ENCODE data around the gene NSMCE1.
"Not testable (repeated sequence)": the region's sequence is repeated elsewhere in the genome, so short reads cannot be mapped to it uniquely, and the experiment has no call there.

NSMCE1 gene

DNA sequence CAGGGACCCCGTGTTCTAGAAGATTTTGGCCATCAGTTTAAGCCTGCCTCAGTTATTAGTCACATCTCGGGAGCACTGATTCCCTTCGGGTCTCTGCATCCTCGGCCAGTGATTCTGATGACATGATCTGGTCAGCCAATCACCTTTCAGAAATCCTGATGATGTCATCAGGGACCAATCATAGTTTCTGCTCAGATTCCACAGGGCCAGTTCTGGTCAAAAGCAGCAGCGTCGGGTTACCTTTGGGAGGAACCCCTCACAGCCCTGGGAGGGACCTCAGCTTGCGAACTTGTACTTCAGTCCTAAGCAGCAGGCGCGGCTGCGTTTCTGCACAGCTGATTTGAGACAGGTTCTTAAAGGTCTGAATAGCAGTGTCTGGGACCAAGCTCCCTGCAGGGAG is 51.3 kb downstream of the NSMCE1 start:
- Mint-ChIP-seq H3K9me3 (no peaks in the 10 kb centered on the region), H3K27me3 (no peaks in the 10 kb centered on the region), H3K36me3 (ENCODE audit: low read depth) (peaks cover 15% of the 10 kb centered on the region), H3K4me3 (no peak overlapping the region), H3K27ac (no peak overlapping the region), H3K4me1 (ENCODE audit: low read depth) (no peaks in the 10 kb centered on the region)

DNA sequence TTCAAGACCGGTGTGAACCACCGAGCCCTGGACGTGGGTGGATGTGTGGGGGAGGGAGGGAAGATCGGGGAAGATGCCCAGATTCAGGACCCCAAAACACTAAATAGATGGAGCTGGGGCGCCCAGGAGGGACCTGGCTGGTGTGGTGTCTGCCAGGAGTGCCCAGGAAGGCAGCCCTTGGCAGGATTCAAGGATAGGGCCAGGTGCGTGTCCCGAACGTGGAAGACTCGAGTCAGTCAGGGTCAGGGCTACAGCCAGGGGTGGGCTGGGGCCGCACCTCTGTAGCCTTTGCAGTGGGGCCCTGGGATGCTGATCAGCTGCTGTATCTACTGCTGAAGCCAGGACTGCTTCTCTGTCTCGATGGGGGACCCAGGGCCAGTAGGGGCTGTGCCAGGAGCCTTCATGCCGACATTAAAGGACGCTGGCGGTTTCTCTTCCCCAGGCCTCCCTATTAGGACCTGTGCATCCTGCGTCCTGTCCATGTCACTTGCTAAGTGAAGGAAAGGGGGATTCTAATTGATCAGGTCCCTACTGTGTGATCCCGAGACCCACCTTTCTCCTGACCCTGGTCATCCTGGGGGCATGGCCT is 52.2 kb downstream of the NSMCE1 start:
- Mint-ChIP-seq H3K4me1 (ENCODE audit: low read depth) (peaks cover under 1% of the 10 kb centered on the region), H3K27ac (peak overlapping the region; percentile 45), H3K27me3 (no peaks in the 10 kb centered on the region), H3K4me3 (no peak overlapping the region), H3K36me3 (ENCODE audit: low read depth) (peaks cover 15% of the 10 kb centered on the region), H3K9me3 (no peaks in the 10 kb centered on the region)

DNA sequence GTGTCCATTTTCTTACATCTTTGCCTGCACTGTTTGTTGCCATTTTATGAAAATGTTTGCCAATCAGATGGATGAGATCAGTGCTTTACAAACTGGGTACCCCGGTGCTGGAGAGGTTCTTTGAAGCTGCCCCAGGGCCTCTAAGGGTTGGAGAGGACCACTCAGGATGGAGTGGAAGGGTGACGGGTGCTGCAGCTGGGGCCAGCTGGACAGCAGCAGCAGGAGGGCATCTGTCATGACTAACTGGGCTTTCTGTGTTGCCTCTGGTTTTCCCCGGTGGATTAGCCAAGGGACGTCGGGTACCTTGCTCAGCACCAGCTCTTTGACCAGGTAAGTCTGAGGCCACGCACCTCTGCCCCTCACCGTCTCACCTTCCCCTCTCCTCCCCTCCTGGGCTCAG is 52.9 kb downstream of the NSMCE1 start:
- Mint-ChIP-seq H3K4me3 (no peak overlapping the region), H3K27ac (no peak overlapping the region), H3K36me3 (ENCODE audit: low read depth) (peaks cover 15% of the 10 kb centered on the region), H3K4me1 (ENCODE audit: low read depth) (peaks cover 8% of the 10 kb centered on the region), H3K9me3 (no peaks in the 10 kb centered on the region), H3K27me3 (no peaks in the 10 kb centered on the region)

DNA sequence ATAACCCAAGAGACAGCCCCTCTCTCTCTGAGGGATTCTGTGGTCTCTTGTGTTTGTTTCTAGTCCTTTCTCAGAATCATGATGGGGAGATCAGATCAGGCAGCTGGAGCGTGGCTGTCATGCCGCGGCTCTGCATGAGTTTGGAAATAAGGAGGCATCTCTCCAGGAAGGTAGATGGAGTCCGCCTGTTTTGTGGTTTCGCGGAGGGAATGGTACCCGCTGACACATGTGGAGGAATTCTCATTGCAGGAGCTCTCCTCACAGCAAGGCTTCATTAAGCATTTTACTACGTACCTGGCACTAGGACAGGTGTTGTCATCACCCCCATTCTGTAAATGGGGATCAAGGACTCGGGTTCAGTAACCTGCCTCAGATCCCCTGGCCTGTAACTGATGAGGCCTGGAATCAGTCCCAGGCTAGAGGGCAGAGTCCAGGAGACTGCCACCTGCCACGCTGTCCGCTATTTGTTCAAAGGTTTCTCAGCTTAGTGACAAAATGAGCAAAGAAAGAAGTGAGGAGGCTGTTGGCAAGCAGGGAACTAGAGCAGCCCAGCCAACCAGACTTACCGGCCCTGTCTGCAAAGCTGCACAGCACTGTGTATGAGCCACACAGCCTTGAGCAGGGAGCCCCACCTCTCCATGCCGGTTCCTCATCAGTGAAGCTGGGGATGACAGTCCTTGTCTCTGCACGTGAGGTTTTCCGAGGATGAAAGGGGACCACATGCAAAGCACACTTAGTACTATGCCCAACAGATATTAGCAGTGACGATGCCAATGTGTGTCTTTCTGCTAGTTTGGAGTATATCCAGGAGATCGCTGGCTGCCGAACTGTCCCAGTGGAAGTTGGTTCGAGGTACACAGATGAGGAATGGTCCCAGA is 54.2 kb downstream of the NSMCE1 start:
- Mint-ChIP-seq H3K9me3 (no peaks in the 10 kb centered on the region), H3K4me1 (ENCODE audit: low read depth) (peaks cover 9% of the 10 kb centered on the region), H3K4me3 (no peak overlapping the region), H3K36me3 (ENCODE audit: low read depth) (peaks cover 15% of the 10 kb centered on the region), H3K27me3 (no peaks in the 10 kb centered on the region), H3K27ac (no peak overlapping the region)

DNA sequence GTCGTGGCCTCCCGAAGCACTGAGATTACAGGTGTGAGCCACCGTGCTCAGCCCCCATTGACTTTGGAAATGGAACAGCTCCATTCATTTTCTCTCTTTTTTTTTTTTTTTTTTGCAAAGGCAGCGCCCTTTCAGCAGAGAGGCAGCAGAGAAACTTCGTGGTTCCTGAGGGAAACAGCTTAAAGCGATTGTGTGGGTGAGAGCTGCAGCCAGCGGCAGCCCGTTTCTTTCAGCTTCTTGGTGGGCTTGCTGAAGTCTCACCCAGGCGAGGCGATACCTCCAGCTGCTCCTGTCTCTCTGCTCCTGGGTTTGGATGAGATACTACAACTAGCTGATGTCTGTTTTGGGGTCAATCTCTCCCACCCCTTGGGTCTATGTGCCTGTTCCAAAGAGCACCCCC is 57.5 kb downstream of the NSMCE1 start:
- Mint-ChIP-seq H3K4me3 (no peak overlapping the region), H3K27me3 (no peaks in the 10 kb centered on the region), H3K9me3 (no peaks in the 10 kb centered on the region), H3K36me3 (ENCODE audit: low read depth) (peaks cover 15% of the 10 kb centered on the region), H3K27ac (peak overlapping the region; percentile 52), H3K4me1 (ENCODE audit: low read depth) (peaks cover 14% of the 10 kb centered on the region)

DNA sequence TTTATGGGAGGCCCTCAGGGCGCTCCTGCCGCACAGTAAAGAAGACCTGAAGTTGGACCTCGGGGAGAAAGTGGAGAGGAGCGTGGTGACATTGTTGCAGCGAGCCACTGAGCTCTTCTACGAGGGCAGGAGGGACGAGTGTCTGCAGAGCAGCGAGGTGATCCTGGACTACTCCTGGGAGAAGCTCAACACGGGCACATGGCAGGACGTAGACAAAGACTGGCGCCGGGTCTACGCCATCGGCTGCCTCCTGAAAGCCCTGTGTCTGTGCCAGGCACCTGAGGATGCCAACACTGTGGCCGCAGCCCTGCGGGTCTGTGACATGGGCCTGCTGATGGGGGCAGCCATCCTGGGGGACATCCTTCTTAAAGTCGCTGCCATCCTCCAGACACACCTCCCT is 58.4 kb downstream of the NSMCE1 start:
- H3K4me1 Mint-ChIP-seq (ENCODE audit: low read depth): peaks cover 17% of the 10 kb centered on the region
- no peak overlapping the region for H3K4me3 Mint-ChIP-seq
- H3K9me3 Mint-ChIP-seq: no peaks in the 10 kb centered on the region
- no peaks in the 10 kb centered on the region for H3K27me3 Mint-ChIP-seq
- peaks cover 15% of the 10 kb centered on the region for H3K36me3 Mint-ChIP-seq (ENCODE audit: low read depth)
- no peak overlapping the region for H3K27ac Mint-ChIP-seq

DNA sequence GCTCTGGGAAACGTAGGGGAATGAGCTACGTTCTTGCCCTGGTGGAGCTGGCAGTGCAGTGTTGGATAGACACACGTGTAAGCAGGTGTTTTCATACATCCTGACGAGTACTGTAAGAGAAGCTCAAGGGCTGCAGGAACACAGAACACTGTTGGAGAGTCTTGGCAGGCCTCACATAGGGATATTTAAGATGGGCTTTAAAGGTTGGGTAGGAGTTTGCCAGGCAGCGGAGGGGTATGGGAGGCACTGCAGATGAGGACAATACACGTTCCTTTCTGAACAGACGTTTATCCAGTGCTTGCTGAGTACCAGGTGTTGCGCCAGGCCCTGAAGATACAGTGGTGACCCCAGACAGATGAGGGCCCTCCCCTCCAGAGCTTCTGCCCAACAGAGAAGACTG is 59.0 kb downstream of the NSMCE1 start:
- Mint-ChIP-seq H3K9me3 (no peaks in the 10 kb centered on the region), H3K36me3 (ENCODE audit: low read depth) (peaks cover 11% of the 10 kb centered on the region), H3K4me3 (no peak overlapping the region), H3K27ac (no peak overlapping the region), H3K4me1 (ENCODE audit: low read depth) (peaks cover 21% of the 10 kb centered on the region), H3K27me3 (no peaks in the 10 kb centered on the region)

DNA sequence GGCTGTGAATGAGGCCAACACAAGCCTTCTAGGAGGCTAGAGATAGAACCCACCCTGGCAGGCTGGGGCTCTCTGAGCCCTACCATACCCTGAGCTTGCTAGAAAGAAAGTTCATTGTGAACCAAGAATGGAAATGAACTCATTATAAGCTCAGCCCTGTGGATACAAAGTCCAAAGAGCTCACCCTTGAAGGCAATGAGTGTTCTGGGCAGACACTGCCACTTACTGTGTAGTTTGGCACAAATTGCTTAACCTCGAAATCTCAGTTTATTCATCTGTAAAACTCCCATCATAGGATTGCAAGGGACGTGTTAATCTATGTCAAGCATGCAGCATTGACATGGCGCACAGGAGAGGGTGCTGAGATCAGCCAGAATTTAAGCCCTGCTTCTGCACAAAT is 59.8 kb downstream of the NSMCE1 start:
- H3K4me3 Mint-ChIP-seq: no peak overlapping the region
- no peaks in the 10 kb centered on the region for H3K27me3 Mint-ChIP-seq
- no peaks in the 10 kb centered on the region for H3K9me3 Mint-ChIP-seq
- peaks cover 7% of the 10 kb centered on the region for H3K36me3 Mint-ChIP-seq (ENCODE audit: low read depth)
- H3K4me1 Mint-ChIP-seq (ENCODE audit: low read depth): peaks cover 29% of the 10 kb centered on the region
- H3K27ac Mint-ChIP-seq: no peak overlapping the region

DNA sequence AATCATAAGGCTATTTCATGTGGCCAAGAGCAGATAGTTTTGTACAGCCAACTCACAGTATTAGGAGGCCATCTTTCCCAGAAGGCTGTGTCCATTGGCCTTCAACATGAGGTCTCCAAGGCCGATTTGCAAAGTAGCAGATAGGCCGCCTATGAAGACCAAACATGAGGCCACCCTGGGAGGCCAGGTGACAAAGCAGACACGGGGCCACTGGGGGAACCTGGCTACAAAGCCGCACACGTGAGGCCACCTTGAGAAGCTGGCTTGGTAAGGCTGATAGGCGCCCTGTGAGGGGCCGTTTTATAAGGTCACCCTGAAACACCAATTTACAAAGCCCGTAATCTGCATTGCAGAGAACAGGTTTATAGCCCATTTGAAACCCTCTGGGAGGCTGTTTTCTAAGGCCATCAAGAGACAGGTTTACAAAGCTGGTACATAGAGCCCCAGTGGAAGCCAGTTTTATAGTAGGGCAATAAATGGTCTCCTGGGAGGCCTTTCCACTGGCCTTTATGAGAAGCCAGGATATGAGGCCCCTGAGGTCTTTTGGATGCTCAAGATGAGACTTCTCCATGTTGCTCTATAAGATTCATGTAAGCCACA is 60.4 kb downstream of the NSMCE1 start:
- Mint-ChIP-seq H3K9me3 (no peaks in the 10 kb centered on the region), H3K4me1 (ENCODE audit: low read depth) (peaks cover 35% of the 10 kb centered on the region), H3K27me3 (no peaks in the 10 kb centered on the region), H3K4me3 (no peak overlapping the region), H3K27ac (no peak overlapping the region), H3K36me3 (ENCODE audit: low read depth) (peaks cover 5% of the 10 kb centered on the region)

DNA sequence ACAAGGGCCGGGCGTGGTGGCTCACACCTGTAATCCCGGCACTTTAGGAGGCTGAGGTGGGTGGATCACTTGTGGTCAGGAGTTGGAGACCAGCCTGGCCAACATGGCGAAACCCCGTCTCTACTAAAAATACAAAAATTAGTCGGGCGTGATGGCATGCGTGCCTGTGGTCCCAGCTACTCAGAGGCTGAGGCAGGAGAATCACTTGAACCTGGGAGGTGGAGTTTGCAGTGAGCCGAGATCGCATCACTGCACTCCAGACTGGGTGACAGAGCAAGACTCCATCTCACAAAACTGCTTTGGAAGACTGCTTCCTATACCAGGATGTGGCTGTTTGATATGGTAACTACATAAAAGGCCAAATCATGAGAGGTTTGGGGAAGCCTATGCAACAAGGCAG is 61.5 kb downstream of the NSMCE1 start:
- not testable (repeated sequence) for H3K36me3 Mint-ChIP-seq (ENCODE audit: low read depth); H3K27me3 Mint-ChIP-seq; H3K4me3 Mint-ChIP-seq; H3K27ac Mint-ChIP-seq; H3K9me3 Mint-ChIP-seq
- H3K4me1 Mint-ChIP-seq (ENCODE audit: low read depth): peaks cover 46% of the 10 kb centered on the region

DNA sequence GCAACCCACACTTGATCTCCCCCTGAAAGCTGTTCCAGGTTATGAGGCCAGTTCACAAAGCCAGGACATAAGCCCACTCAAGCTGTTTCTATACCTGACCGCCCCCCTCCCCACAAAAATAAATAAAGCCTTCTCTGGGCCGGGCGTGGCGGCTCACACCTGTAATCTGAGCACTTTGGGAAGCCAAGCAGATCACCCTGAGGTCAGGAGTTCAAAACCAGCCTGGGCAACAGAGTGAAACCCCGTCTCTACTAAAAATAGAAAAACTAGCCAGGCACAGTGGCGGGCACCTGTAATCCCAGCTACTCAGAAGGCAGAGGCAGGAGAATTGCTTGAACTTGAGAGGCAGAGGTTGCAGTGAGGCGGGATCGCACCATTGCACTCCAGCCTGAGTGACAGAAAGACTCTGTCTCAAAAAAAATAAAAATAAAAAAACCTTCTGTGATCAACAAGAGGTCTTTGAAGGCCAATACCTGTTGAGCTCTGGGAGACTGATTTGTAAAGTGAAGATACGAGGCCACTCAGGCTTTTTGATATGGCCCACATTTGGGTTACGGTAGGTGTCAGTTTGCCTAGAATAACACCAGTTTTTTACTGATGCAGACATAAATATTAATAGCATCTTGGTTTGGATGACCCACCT is 63.0 kb downstream of the NSMCE1 start:
- Mint-ChIP-seq H3K4me1 (ENCODE audit: low read depth) (peaks cover 50% of the 10 kb centered on the region), H3K36me3 (ENCODE audit: low read depth) (peaks cover 4% of the 10 kb centered on the region), H3K9me3 (no peaks in the 10 kb centered on the region), H3K4me3 (no peak overlapping the region), H3K27ac (no peak overlapping the region), H3K27me3 (no peaks in the 10 kb centered on the region)

DNA sequence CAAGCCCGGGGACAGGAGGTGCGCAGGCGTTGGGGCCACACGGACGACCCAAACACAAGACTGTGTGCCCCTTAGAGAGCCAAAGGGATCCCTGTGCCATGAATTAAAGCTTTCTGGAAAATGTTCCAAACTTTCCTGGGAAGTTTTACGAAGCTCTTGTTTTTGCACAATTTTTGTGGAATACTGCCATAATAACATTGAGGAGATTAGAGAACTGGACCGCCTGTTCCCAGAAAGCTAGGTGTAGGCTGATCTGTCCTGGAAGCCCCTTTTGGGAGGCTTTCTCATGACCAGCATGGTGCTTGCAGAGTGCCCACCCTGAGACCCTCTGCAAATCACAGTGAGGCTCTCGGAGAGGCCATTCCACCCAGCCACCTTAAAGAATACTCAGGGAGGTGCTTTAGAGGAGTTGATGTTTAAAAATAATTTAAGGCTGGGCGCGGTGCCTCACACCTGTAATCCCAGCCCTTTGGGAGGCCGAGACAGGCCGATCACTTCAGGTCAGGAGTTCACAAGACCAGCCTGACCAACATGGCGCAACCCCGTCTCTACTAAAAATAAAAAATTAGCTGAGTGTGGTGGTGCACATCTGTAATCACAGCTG is 64.2 kb downstream of the NSMCE1 start:
- H3K27me3 Mint-ChIP-seq: no peaks in the 10 kb centered on the region
- no peaks in the 10 kb centered on the region for H3K9me3 Mint-ChIP-seq
- H3K4me1 Mint-ChIP-seq (ENCODE audit: low read depth): peaks cover 61% of the 10 kb centered on the region
- H3K36me3 Mint-ChIP-seq (ENCODE audit: low read depth): peaks cover 4% of the 10 kb centered on the region
- peak overlapping the region; percentile 98 for H3K4me3 Mint-ChIP-seq
- peak overlapping the region; percentile 100 for H3K27ac Mint-ChIP-seq

DNA sequence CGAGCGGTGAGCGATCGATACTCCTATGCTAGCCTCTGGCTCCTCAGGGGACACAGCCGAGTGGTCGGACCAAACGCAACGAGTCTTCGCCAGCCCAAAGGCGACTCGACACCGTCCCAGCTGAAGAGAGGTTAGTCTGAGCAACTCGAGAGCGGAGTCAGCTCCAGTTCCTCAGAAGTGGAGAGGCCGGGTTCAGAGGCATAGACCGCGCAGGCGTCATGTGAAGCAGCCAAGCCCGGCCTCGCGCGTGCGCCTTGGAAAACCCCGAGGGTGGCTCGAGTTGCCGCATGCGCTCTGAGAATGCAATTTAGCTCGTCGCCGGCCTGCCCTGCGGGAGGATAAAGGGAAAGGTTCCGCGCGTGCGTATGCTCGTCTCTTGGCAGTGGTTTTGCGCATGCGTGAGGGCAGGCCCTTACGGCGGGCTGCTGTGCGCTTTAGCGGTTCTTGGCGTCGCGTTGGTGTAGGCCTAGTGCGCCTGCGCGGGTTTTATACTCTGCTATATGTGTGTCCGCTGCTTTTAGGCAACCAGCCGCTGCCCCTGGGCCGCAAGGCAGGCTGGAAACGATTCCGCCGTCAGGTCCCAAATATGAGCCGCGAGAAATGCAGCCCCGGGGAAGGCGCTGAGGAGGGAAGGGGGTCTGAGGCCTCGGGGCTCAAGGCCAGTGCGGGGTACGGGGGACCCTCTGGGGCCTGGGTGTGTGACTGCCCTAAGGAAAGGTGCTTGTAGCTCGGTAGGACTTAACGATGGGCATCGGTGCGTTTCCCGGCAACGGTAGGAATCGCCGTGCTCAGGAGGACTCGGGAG is 64.9 kb downstream of the NSMCE1 start, which contains the start of gene KDM8:
TSS of gene KDM8 (plus strand) at position 20 of the 805 bp plus-strand sequence. CDS start 6,598 bp downstream, outside the sequence.
- H3K9me3 Mint-ChIP-seq: no peaks in the 10 kb centered on the region
- H3K36me3 Mint-ChIP-seq (ENCODE audit: low read depth): peaks cover 4% of the 10 kb centered on the region
- peak within 1 kb of the TSS; percentile 98 for H3K4me3 Mint-ChIP-seq
- no peaks in the 10 kb centered on the region for H3K27me3 Mint-ChIP-seq
- peaks cover 68% of the 10 kb centered on the region for H3K4me1 Mint-ChIP-seq (ENCODE audit: low read depth)
- H3K27ac Mint-ChIP-seq: peak within 1 kb of the TSS; percentile 100

DNA sequence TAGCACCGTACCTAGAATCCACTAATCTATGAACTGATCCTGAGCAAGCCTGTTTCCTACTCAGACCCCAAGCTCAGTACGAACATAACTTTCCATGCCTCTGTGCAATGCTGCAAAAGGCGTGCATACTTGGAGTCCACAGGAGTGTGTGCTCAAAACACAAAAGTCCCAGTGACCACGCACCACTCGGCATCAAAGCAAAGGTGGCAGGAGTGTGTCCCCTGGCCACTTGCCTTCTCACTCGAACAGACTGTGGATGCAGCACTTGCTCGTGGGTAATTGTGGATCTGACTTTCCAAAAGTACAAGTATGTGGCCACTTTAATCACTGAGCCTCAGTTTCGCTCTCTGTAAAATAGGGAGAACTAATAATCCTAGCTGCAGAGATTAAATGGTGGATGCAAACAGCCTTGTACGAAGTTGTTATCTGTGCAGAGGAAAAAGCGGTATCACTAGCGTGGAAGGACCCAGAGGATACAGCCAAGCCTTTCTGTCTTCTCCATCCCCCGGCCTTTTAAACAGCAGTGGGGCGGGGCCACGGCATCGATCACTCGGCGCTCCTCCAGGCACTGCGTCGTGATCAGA is 65.6 kb downstream of the NSMCE1 start:
- no peaks in the 10 kb centered on the region for H3K9me3 Mint-ChIP-seq
- H3K4me3 Mint-ChIP-seq: peak overlapping the region; percentile 98
- no peaks in the 10 kb centered on the region for H3K27me3 Mint-ChIP-seq
- peaks cover 4% of the 10 kb centered on the region for H3K36me3 Mint-ChIP-seq (ENCODE audit: low read depth)
- H3K27ac Mint-ChIP-seq: peak overlapping the region; percentile 100
- H3K4me1 Mint-ChIP-seq (ENCODE audit: low read depth): peaks cover 75% of the 10 kb centered on the region

All from stimulated activated naive CD8-positive, alpha-beta T cell treated with anti-CD3 and anti-CD28 coated beads, Interleukin-15, Interleukin-2, amounts not matched to agents 100 ng/mL and 50 ng/mL, for 24 hours (primary cell).